ENCODE results near the gene VDAC1.

GRCh38 chr5:133927300-133928180 is 77.2 kb downstream of the VDAC1 start:
- TF ChIP-seq, protein P1, sequence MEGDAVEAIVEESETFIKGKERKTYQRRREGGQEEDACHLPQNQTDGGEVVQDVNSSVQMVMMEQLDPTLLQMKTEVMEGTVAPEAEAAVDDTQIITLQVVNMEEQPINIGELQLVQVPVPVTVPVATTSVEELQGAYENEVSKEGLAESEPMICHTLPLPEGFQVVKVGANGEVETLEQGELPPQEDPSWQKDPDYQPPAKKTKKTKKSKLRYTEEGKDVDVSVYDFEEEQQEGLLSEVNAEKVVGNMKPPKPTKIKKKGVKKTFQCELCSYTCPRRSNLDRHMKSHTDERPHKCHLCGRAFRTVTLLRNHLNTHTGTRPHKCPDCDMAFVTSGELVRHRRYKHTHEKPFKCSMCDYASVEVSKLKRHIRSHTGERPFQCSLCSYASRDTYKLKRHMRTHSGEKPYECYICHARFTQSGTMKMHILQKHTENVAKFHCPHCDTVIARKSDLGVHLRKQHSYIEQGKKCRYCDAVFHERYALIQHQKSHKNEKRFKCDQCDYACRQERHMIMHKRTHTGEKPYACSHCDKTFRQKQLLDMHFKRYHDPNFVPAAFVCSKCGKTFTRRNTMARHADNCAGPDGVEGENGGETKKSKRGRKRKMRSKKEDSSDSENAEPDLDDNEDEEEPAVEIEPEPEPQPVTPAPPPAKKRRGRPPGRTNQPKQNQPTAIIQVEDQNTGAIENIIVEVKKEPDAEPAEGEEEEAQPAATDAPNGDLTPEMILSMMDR (IDR thresholded peaks at IDR 0.05; ENCODE audit: borderline replicate concordance, extremely low read depth, low read length, poor library complexity, severe bottlenecking): no peak
- no peak for TF ChIP-seq EZH2 (IDR thresholded peaks at IDR 0.05; ENCODE audit: borderline replicate concordance, low read depth, low read length, severe bottlenecking)
